Measurements from ENCODE around the gene POFUT2. TPM values are rescaled to one million over a fixed set of nuclear protein-coding genes. Genes with fewer than 3 reads are reported as not detected.

The POFUT2 gene
- total RNA-seq, 4 donors from 2014 or later = 4.8 to 11.0 (median 5.9) TPM

- Histone ChIP-seq H3K27ac (no peak overlapping the region), H3K4me3 (no peak overlapping the region), H3K27me3 (peaks cover 0 to 3% (median 0%) of the 10 kb centered on the region in 3 donors), H3K36me3 (no peaks in the 10 kb centered on the region), H3K9me3 (no peaks in the 10 kb centered on the region), H3K4me1 (no peaks in the 10 kb centered on the region)
- DNase-seq (peak in 1 of 2 donors; percentile 6), ATAC-seq (no peak)
- in situ Hi-C loops (cut with MboI; ENCODE audit: low sequenced_read_pairs in 4 of 4) (no loop called here), intact Hi-C loops (cut with DNase I; ENCODE audit: low total_unique reads) (no loop called here)
- TF ChIP-seq CTCF (IDR thresholded peaks at IDR 0.05 in 4 of 5, conservative IDR thresholded peaks at IDR 0.05 in 1 of 5) = no peak
- TF ChIP-seq POLR2A (IDR thresholded peaks at IDR 0.05) = no peak
These were observed 45.4 kb upstream of the POFUT2 start for GRCh38 chr21:45332981-45333582.

DNA sequence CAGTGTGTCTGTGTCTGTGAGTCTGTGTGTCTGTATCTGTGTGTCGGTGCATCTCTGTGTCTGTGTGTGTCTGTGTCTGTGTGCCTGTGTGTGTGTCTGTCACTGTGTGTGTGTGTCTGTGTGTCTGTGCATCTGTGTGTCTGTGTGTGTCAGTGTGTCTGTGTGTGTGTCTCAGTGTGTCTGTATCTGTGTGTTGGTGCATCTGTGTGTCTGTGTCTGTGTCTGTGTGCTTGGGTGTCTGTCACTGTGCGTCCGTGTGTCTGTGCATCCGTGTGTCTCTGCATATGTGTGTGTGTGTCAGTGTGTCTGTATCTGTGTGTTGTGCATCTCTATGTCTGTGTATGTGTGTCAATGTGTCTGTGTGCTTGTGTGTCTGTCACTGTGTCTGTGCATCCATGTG is 44.7 kb upstream of the POFUT2 start:
- DNase-seq (no peak), ATAC-seq (no peak)
- intact Hi-C loops (cut with DNase I; ENCODE audit: low total_unique reads) (no loop called here), in situ Hi-C loops (cut with MboI; ENCODE audit: low sequenced_read_pairs in 4 of 4) (no loop called here)
- H3K4me1 ChIP-seq = no peaks in the 10 kb centered on the region
- H3K36me3 ChIP-seq = no peaks in the 10 kb centered on the region
- H3K9me3 ChIP-seq = no peaks in the 10 kb centered on the region
- H3K4me3 ChIP-seq = no peak overlapping the region
- peaks cover 0 to 3% (median 0%) of the 10 kb centered on the region in 3 donors for H3K27me3 ChIP-seq
- no peak overlapping the region for H3K27ac ChIP-seq
- TF ChIP-seq POLR2A (IDR thresholded peaks at IDR 0.05) (no peak), CTCF (IDR thresholded peaks at IDR 0.05 in 4 of 5, conservative IDR thresholded peaks at IDR 0.05 in 1 of 5) (no peak)

- no peak overlapping the region for H3K4me3 ChIP-seq
- in situ Hi-C loops (cut with MboI; ENCODE audit: low sequenced_read_pairs in 4 of 4) (no loop called here), intact Hi-C loops (cut with DNase I; ENCODE audit: low total_unique reads) (no loop called here)
- H3K27me3 ChIP-seq = peaks cover 0 to 3% (median 0%) of the 10 kb centered on the region in 3 donors
- no peaks in the 10 kb centered on the region for H3K9me3 ChIP-seq
- H3K27ac ChIP-seq = no peak overlapping the region
- ATAC-seq = no peak
- no peaks in the 10 kb centered on the region for H3K4me1 ChIP-seq
- DNase-seq = no peak
- no peak for TF ChIP-seq CTCF (IDR thresholded peaks at IDR 0.05 in 4 of 5, conservative IDR thresholded peaks at IDR 0.05 in 1 of 5)
- no peak for TF ChIP-seq POLR2A (IDR thresholded peaks at IDR 0.05)
- no peaks in the 10 kb centered on the region for H3K36me3 ChIP-seq
These were observed 43.9 kb upstream of the POFUT2 start for GRCh38 chr21:45331531-45332147.

DNA sequence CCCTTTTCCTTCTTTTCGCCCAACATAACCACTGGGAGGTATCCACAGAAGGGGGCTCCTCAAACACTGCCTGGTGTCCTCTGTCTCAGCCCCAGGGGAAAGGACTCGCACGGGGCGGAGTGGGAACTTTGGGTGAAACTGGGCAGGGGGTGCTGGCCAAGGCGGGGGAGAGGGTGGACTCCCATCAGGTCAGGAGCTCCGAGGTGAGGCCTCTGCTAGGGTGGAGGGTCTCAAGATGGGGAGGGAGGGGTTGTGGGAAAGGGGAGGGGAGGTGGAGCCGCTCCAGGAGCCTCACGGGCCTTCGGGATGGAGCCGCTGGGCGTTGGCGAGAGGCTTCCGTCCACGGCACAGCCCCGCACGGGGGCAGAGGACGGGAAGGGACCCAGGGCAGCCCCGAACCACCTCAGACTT is 43.2 kb upstream of the POFUT2 start:
- H3K4me1 ChIP-seq = no peaks in the 10 kb centered on the region
- TF ChIP-seq POLR2A (IDR thresholded peaks at IDR 0.05) = no peak
- in situ Hi-C loops (cut with MboI; ENCODE audit: low sequenced_read_pairs in 4 of 4) (no loop called here), intact Hi-C loops (cut with DNase I; ENCODE audit: low total_unique reads) (no loop called here)
- DNase-seq (no peak), ATAC-seq (no peak)
- no peaks in the 10 kb centered on the region for H3K9me3 ChIP-seq
- no peak overlapping the region for H3K27ac ChIP-seq
- H3K27me3 ChIP-seq = peaks cover 0 to 3% (median 0%) of the 10 kb centered on the region in 3 donors
- H3K36me3 ChIP-seq = no peaks in the 10 kb centered on the region
- no peak overlapping the region for H3K4me3 ChIP-seq

DNA sequence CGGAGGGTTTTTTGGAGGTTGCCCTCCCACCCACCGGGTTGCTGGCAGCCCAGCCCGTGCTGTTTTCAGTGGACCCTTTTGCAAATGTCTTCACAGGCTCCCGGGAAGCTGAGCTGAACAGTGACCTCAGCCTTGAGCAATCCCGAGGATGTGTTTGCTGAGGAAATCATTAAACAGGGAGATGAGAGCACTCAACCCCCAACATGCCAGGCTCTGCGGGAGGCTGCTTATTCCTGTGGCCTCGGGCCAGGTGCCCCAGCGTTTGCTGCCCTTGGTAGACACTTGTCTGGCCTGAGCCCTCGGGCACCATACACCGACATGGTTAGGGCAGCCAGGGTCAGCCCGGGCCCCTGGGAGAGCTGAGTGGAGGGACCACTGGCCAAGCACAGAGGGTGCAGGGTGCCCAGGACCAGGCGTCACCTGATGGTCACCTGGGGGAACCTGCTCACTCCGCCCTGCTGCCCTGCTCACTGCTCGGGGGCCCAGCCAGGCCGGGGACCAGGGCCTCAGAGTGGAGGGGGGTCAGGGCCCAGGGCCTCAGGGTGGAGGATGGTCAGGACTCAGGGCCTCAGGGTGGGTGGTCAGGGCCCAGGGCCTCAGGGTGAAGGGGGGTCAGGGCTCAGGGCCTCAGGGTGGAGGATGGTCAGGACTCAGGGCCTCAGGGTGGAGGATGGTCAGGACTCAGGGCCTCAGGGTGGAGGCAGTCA is 42.5 kb upstream of the POFUT2 start:
- H3K36me3 ChIP-seq = no peaks in the 10 kb centered on the region
- intact Hi-C loops (cut with DNase I; ENCODE audit: low total_unique reads) = no loop called here
- in situ Hi-C loops (cut with MboI; ENCODE audit: low sequenced_read_pairs in 4 of 4) = no loop called here
- TF ChIP-seq CTCF (IDR thresholded peaks at IDR 0.05 in 4 of 5, conservative IDR thresholded peaks at IDR 0.05 in 1 of 5) (no peak), POLR2A (IDR thresholded peaks at IDR 0.05) (no peak)
- ATAC-seq (no peak), DNase-seq (no peak)
- H3K4me3 ChIP-seq = no peak overlapping the region
- no peak overlapping the region for H3K27ac ChIP-seq
- H3K4me1 ChIP-seq = no peaks in the 10 kb centered on the region
- peaks cover 0 to 3% (median 0%) of the 10 kb centered on the region in 3 donors for H3K27me3 ChIP-seq
- H3K9me3 ChIP-seq = no peaks in the 10 kb centered on the region

All from gastrocnemius medialis (tissue), 4 donors.